Hippocampal formation (tissue), 2 donors: ENCODE data around the gene LRRC46.

Experiments used
- DNase-seq, 2 donors: peaks; one replicate each; lab custom pipeline; 2025; lab: John Stamatoyannopoulos, UW

The LRRC46 gene

DNA sequence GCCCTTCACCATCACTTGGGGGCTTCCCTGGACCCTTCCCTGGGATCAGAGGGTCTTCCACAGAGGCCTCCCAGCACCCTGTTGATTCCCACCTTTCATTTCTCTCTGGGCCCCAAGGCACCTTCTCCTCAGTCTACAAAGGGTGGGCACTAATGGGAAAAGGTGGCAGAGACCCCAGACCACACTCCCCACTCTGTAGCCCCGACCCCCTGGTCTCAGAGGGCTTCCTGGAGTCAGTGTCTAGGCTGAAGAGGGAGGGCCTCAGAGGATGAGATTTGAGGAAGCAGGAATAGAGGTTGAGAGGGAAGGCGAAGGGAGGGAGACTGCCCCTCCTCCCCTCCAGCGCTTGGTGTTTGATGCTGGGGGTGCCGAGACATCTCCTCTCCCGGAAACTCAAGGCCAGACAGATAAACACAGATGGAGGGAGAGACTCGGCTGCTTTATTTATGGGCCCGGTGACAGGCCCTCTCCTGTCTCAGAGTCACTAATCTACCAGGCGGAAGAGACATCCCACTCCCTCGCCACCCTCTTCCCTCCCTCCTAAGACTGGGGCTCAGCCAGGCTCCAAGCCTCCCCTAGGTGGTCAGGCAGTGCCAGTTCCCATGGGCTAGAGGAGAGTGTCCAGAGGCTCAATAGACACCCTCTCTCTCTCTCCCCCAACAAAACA lies 46.0 kb downstream of the LRRC46 start:
- DNase-seq = no peak

DNA sequence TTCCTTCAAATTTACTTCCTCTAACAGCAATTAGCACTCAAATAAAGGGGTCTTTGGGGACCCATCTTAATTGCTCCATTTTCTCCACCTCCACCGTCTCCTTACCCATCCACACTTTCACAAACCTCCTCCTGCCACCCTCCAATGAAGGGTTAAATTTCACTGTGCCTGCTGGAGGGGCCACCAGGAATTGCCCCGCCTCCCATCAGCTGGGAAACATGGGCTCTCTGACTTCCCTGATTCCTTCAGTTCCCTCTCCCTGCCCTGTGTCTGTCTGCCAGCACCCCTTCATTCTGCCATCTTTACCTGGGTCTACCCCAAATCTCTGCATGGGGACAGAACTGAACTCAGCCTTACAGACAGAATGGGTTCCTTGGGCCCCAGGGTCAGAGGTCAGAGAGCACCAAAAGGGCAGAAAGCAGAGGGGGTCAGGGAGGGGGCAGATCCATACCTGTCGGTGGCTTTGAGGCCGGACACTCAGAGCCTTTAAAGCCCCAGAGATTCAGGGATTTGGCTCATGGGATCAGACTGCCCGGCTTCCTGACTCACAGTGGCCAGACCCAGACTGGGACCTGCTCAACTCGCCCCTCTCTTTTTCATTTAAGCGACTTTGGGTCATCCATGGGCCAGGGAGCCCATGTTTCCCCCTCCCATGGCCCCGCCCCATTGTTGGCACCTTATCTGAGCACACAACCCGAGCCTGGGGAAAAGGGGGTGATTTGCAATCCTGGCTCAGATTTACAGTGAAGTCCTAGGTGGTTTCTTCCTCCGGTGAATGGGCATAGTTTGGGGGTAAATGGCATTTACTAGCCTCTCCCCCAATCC lies 46.9 kb downstream of the LRRC46 start:
- no peak for DNase-seq

GRCh38 chr17:47879028-47879585 lies 47.6 kb downstream of the LRRC46 start:
- no peak for DNase-seq

DNA sequence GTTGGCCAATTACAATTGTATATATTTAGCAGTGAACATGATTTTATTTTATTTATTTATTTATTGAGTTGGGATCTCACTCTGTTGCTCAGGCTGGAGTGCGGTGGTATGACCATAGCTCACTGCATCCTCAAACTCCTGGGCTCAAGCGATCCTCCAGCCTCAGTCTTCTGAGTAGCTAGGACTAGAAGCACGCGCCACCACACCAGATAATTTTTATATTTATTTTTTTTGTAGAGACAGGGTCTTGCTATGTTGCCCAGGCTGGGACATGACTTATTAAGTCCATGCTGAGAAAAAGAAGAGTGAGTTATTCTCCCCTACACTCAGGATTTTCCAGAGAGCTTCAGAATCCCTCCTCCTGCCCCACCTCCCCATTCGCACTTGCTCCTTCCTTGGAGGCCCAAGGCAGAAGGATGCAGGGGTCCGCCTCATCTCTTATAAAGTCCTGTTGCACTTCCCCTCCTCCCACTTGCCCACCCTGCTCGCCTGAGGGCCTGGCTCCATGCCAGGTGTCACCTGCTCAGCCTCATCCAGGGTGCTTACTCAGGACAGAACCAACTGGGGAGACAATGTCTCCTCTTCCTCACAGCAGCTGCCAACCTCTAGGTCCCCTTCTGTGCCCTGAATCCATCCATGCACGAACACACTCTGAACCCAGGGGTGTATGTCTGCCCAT lies 48.4 kb downstream of the LRRC46 start:
- no peak for DNase-seq

GRCh38 chr17:47882247-47882646 lies 50.8 kb downstream of the LRRC46 start:
- DNase-seq = no peak

GRCh38 chr17:47882695-47883588 lies 51.5 kb downstream of the LRRC46 start:
- DNase-seq = no peak

- no peak for DNase-seq
Observed at GRCh38 chr17:47883589-47884426, 52.3 kb downstream of the LRRC46 start.

GRCh38 chr17:47884427-47884740 lies 52.9 kb downstream of the LRRC46 start:
- no peak for DNase-seq

DNA sequence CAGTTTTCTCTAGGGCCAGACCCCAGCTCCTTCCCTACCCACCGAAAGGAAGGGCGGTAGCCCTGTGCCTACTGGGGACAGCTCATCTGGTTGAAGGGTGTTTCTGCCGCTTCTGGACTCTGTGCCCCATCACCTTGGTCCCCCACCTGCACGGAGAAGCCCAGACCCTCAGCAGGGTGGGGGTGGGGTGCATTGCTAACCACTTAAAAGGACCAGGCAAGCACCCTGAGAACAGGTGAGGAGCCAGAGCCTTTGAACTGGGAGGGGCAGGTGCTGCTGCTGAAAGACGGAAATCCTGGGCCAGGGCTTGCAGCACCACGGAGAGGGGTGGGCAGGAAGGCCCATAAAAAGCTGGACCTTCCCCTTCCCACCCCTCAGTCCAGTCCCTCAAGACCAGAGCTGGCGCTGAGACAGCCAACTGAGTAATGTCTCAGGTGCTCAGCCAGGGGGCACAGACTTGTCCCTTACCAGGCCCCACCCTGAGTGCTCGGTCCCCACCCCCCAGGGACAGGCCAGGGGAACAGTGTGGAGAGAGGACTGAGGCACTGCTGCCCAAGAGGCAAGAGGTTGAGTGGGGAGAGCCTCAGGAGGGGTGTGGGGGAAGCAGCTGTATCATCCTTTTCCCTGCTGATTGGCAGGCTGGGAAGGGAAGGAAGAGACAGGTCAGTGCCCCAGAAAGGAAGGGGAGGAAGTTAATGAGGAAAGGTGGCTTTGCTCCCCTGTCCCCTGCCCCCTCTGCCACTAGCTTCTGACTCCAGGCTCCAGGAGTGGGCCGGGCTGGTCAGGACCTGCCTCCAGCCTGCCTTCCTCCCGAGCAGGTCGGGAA lies 53.6 kb downstream of the LRRC46 start:
- DNase-seq = no peak
